Measurements from ENCODE around the gene NDUFA8.

The NDUFA8 gene
- 2.7 to 6.2 (median 4.1) reads per million in 4 donors for total RNA-seq

- DNase-seq, result peak; percentile 92 to 96 (median 94)
These were observed at the start of gene NDUFA8, which contains the start of gene MORN5 for GRCh38 chr9:122159026-122159924. TSS of gene NDUFA8 (minus strand) at chr9:122159779. CDS start at chr9:122159677, 102 bp downstream. TSS of gene MORN5 (plus strand) at chr9:122159908. CDS start at chr9:122159973, 65 bp downstream.

GRCh38 chr9:122207096-122207495 lies 47.5 kb upstream of the NDUFA8 start:
- DNase-seq, result no peak

- DNase-seq, result no peak
These were observed 46.8 kb upstream of the NDUFA8 start for GRCh38 chr9:122206118-122207046.

GRCh38 chr9:122205176-122205575 lies 45.6 kb upstream of the NDUFA8 start:
- DNase-seq, result no peak

- DNase-seq, result no peak
These were observed 44.9 kb upstream of the NDUFA8 start for GRCh38 chr9:122204491-122204890.

GRCh38 chr9:122204055-122204454 lies 44.5 kb upstream of the NDUFA8 start:
- no peak for DNase-seq

GRCh38 chr9:122202111-122202510 lies 42.5 kb upstream of the NDUFA8 start:
- no peak for DNase-seq

- DNase-seq, result no peak
These were observed 42.1 kb upstream of the NDUFA8 start for GRCh38 chr9:122201641-122202040.

GRCh38 chr9:122200960-122201595 lies 41.5 kb upstream of the NDUFA8 start:
- DNase-seq, result no peak

GRCh38 chr9:122197882-122198281 lies 38.3 kb upstream of the NDUFA8 start:
- no peak for DNase-seq

- no peak for DNase-seq
These were observed 37.8 kb upstream of the NDUFA8 start for GRCh38 chr9:122197426-122197825.

- DNase-seq, result no peak
These were observed 36.3 kb upstream of the NDUFA8 start for GRCh38 chr9:122195875-122196274.

- no peak for DNase-seq
These were observed 34.1 kb upstream of the NDUFA8 start for GRCh38 chr9:122193651-122194050.

GRCh38 chr9:122192914-122193525 lies 33.4 kb upstream of the NDUFA8 start:
- no peak for DNase-seq

GRCh38 chr9:122192261-122192875 lies 32.8 kb upstream of the NDUFA8 start:
- no peak for DNase-seq

- DNase-seq, result no peak
These were observed 32.0 kb upstream of the NDUFA8 start for GRCh38 chr9:122191584-122191983.

GRCh38 chr9:122190597-122191381 lies 31.2 kb upstream of the NDUFA8 start:
- DNase-seq, result no peak

- no peak for DNase-seq
These were observed 28.8 kb upstream of the NDUFA8 start for GRCh38 chr9:122188369-122188768.

- DNase-seq, result no peak
These were observed 27.3 kb upstream of the NDUFA8 start for GRCh38 chr9:122186777-122187470.

GRCh38 chr9:122186301-122186700 lies 26.7 kb upstream of the NDUFA8 start:
- no peak for DNase-seq

Measured in T-helper 1 cell (primary cell).